Kidney epithelial cell (primary cell): ENCODE data around the gene DUSP28. TPM values are rescaled to one million over a fixed set of nuclear protein-coding genes. Genes with fewer than 3 reads are reported as not detected.

ENCODE experiments used
- DNase-seq: peaks from one replicate; pipeline ENCODE4 v3.0.0-alpha.2; 2010; ENCODE audit warnings: low read depth
- H3K27me3 ChIP-seq: 2 replicates; pipeline ENCODE4 v1.6.0; 2011; ENCODE audit warnings: low read length; ENCODE audit not compliant: control insufficient read depth, insufficient read depth
- H3K36me3 ChIP-seq: 2 replicates; pipeline ENCODE4 v1.5.1; 2011; ENCODE audit warnings: low read length; ENCODE audit not compliant: control insufficient read depth, insufficient read depth
- H3K4me3 ChIP-seq: 2 replicates; pipeline ENCODE4 v1.5.1; 2011; ENCODE audit warnings: low read depth, mild to moderate bottlenecking, control low read depth, low read length
- total RNA-seq: library from RNA; depleted of rRNA; stranded (reverse); fragments of >200 nt; gene quantifications from 2 replicates; pipeline ENCODE4 v1.2.3, GENCODE V29; 2015
- TF ChIP-seq, protein P1 (sequence below): IDR thresholded peaks from 2 replicates; pipeline ENCODE4 v1.5.1; 2011; ENCODE audit warnings: mild to moderate bottlenecking, moderate library complexity, low read length, control low read depth, inconsistent platforms; ENCODE audit not compliant: insufficient read depth, poor library complexity, severe bottlenecking

Gene DUSP28
- total RNA-seq, 1 donor from 2014 or later: 7.6 TPM

DNA sequence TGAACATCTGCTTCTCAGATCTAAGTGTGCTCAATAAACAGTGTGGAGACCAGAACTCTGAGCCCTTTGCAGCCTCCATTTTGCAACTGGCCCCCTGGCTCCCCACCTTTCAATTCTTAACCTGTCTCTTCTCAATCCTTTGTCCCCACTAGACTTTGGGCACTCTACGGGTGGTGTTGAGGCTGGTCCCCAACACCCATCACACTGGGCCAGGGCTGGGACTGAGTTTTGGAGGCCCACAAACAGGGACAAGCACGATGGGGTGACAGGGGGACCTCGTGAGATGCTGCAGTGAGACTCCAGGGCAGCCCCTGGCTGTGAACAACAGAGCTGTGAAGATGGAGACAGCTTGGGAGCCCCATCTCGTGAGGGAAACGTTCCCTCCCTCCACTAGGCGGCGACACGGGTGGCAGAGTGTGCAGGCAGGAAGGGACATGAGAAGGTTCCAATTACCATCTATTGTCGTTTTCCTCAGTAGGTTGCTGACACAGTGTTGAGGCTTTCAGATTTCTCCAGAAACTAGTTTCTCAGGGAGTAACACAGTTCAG is 3.5 kb upstream of the DUSP28 start:
- no peak overlapping the region for H3K4me3 ChIP-seq

DNA sequence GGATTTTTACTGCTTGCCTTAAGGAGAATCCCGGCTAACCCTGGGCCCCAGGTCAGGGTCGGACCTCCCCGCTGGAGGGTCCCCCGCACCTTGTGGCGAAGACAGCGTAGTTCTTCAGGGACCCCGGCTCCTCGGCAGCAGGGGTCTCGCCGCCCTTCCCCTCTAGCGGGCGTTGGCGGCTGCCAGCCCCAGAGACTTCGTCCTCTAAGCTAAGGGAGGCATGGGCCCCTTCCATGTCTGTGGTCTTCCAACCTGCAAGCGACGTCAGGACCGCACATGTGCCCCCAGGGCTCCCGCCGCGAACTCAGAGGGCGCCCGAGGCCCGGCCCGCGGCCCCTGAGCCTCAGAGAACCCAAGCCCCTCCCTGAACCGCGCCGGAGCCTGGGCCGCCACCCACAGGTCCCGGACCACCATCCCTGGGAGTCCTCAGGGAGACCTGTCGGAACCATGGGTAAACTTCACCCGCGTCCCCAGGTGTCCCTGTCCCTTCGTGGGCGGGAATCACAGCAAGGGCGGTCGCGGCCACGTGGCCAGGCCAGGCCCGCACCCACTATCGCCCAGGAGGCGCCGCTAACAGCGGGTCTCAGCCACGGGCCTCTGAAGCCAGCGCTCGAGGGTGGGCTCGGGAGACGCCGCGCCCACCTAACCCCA is 2.9 kb upstream of the DUSP28 start:
- DNase-seq: no peak
- peak overlapping the region; percentile 41 for H3K4me3 ChIP-seq
- no peaks in the 10 kb centered on the region for H3K36me3 ChIP-seq
- TF ChIP-seq, protein P1, sequence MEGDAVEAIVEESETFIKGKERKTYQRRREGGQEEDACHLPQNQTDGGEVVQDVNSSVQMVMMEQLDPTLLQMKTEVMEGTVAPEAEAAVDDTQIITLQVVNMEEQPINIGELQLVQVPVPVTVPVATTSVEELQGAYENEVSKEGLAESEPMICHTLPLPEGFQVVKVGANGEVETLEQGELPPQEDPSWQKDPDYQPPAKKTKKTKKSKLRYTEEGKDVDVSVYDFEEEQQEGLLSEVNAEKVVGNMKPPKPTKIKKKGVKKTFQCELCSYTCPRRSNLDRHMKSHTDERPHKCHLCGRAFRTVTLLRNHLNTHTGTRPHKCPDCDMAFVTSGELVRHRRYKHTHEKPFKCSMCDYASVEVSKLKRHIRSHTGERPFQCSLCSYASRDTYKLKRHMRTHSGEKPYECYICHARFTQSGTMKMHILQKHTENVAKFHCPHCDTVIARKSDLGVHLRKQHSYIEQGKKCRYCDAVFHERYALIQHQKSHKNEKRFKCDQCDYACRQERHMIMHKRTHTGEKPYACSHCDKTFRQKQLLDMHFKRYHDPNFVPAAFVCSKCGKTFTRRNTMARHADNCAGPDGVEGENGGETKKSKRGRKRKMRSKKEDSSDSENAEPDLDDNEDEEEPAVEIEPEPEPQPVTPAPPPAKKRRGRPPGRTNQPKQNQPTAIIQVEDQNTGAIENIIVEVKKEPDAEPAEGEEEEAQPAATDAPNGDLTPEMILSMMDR: no peak
- peaks cover 2% of the 10 kb centered on the region for H3K27me3 ChIP-seq

More for the DNA sequence above, 3.5 kb upstream of the DUSP28 start:
- H3K27me3 ChIP-seq: peaks cover 2% of the 10 kb centered on the region
- TF ChIP-seq, protein P1: peak; percentile 78
- DNase-seq: no peak
- H3K36me3 ChIP-seq: no peaks in the 10 kb centered on the region

DNA sequence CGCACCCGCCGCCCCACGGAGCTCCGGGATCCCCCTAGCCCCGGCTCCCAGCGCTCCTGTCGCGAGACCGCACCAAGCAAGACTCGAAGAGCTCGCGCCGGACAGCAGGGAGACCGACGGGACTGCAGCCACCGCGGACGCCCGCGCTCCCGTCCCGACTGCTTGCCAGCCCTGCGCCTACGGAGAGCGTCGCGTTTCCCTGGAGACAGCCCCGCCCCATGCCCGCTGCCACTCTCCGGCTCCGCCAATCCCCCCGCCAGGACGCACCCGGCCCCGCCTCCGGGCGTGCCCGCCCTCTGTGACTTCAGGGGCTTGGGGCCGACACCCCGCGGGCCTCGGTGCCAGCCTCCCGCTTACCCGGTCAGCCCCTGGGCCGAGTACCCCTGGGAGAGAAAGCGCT is 2.3 kb upstream of the DUSP28 start, which contains the start of gene ANKMY1:
Gene ANKMY1, minus strand, starts transcription at position 181 of the 400 bp plus-strand sequence. CDS start 653 bp downstream, outside the sequence.
- Histone ChIP-seq H3K36me3 (no peaks in the 10 kb centered on the region), H3K27me3 (peaks cover 2% of the 10 kb centered on the region), H3K4me3 (peak within 1 kb of the TSS; percentile 41)
- DNase-seq: no peak
- TF ChIP-seq, protein P1: no peak

DNA sequence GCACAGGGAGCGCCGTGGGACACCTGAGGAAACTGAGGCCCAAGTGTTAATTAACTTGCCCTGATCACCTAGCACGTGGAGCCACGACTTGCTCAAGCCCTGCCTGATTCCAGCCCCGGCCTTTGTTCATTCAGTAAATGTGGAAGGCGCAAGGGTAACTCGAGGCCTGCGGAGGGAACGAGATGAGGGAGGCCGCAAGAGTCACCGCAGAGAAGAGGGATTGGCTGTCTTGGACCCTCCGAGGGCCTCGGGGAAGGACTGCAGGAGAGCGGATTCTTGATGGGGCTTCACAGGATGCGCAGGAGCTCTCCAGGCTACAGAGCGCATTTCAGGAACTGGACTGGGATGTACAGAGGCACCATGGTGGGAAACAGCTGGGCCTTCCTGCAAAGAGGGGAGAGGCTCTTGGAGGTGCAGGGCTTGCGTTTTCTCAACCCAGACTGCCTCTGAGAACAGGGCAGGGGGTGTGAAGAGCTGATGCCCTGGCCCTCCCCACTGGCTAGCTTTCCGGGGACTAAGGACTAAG is 1.9 kb upstream of the DUSP28 start:
- Histone ChIP-seq H3K4me3 (no peak overlapping the region), H3K36me3 (no peaks in the 10 kb centered on the region), H3K27me3 (peaks cover 2% of the 10 kb centered on the region)
- TF ChIP-seq, protein P1: no peak
- DNase-seq: no peak

GRCh38 chr2:240559286-240559685 is 871 bp upstream of the DUSP28 start:
- TF ChIP-seq, protein P1: no peak
- Histone ChIP-seq H3K4me3 (no peak overlapping the region), H3K36me3 (no peaks in the 10 kb centered on the region), H3K27me3 (peaks cover 2% of the 10 kb centered on the region)
- DNase-seq: no peak
